ENCODE measurements around the gene FALEC. TPM values are rescaled to one million over a fixed set of nuclear protein-coding genes. Genes with fewer than 3 reads are reported as not detected.
"Not testable (repeated sequence)": the region's sequence is repeated elsewhere in the genome, so short reads cannot be mapped to it uniquely, and the experiment has no call there.

FALEC gene
- total and polyA plus RNA-seq, 2 donors from 2014 or later: not detected

- H3K9me3 ChIP-seq (ENCODE audit: control insufficient read depth in 2 of 3, insufficient read depth in 1 of 3, low read length in 3 of 3); H3K9ac ChIP-seq (ENCODE audit: low read length in 3 of 3); H3K27ac ChIP-seq (ENCODE audit: low read depth in 2 of 2, low read length in 2 of 2); DNase-seq; H3K4me3 ChIP-seq (ENCODE audit: low read length in 3 of 3); H3K4me1 ChIP-seq (ENCODE audit: control insufficient read depth in 2 of 3, insufficient read depth in 2 of 3, low read depth in 1 of 3, low read length in 3 of 3); FAIRE-seq; intact Hi-C loops (cut with DNase I); H3K27me3 ChIP-seq (ENCODE audit: control insufficient read depth, insufficient read depth, low read length): not testable (repeated sequence)
- H3K36me3 ChIP-seq (ENCODE audit: control insufficient read depth in 2 of 3, insufficient read depth in 3 of 3, low read length in 3 of 3): peaks cover 3 to 18% (median 6%) of the 10 kb centered on the region in 3 donors
Observed at GRCh38 chr1:150581962-150582361, 66.4 kb downstream of the FALEC start.

GRCh38 chr1:150582371-150582770 is 66.8 kb downstream of the FALEC start:
- Histone ChIP-seq H3K9me3 (ENCODE audit: control insufficient read depth in 2 of 3, insufficient read depth in 1 of 3, low read length in 3 of 3) (no peaks in the 10 kb centered on the region), H3K4me1 (ENCODE audit: control insufficient read depth in 2 of 3, insufficient read depth in 2 of 3, low read depth in 1 of 3, low read length in 3 of 3) (peaks cover 3 to 7% (median 6%) of the 10 kb centered on the region in 3 donors), H3K36me3 (ENCODE audit: control insufficient read depth in 2 of 3, insufficient read depth in 3 of 3, low read length in 3 of 3) (peaks cover 0 to 14% (median 4%) of the 10 kb centered on the region in 3 donors), H3K27me3 (ENCODE audit: control insufficient read depth, insufficient read depth, low read length) (no peaks in the 10 kb centered on the region), H3K9ac (ENCODE audit: low read length in 3 of 3) (no peak overlapping the region), H3K4me3 (ENCODE audit: low read length in 3 of 3) (no peak overlapping the region), H3K27ac (ENCODE audit: low read depth in 2 of 2, low read length in 2 of 2) (no peak overlapping the region)
- TF ChIP-seq, protein P1, sequence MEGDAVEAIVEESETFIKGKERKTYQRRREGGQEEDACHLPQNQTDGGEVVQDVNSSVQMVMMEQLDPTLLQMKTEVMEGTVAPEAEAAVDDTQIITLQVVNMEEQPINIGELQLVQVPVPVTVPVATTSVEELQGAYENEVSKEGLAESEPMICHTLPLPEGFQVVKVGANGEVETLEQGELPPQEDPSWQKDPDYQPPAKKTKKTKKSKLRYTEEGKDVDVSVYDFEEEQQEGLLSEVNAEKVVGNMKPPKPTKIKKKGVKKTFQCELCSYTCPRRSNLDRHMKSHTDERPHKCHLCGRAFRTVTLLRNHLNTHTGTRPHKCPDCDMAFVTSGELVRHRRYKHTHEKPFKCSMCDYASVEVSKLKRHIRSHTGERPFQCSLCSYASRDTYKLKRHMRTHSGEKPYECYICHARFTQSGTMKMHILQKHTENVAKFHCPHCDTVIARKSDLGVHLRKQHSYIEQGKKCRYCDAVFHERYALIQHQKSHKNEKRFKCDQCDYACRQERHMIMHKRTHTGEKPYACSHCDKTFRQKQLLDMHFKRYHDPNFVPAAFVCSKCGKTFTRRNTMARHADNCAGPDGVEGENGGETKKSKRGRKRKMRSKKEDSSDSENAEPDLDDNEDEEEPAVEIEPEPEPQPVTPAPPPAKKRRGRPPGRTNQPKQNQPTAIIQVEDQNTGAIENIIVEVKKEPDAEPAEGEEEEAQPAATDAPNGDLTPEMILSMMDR (IDR thresholded peaks at IDR 0.05; ENCODE audit: borderline replicate concordance, extremely low read depth, insufficient read depth): no peak
- FAIRE-seq (no peak), DNase-seq (no peak)
- intact Hi-C loops (cut with DNase I): no loop called here

Small RNA genes lying within 50 kb of the gene (microRNA-seq; reads per million reads assigned to microRNA genes)
- gene MIR4257 (not detected), gene MIR6878 (not detected)

Other genes starting within 250 kb of the FALEC start
- 147 TPM for gene APH1A, start 246.7 kb upstream of the FALEC start, total RNA-seq
- gene APH1A, start 246.7 kb upstream of the FALEC start, polyA plus RNA-seq (ENCODE audit: insufficient read depth, low read depth, low replicate concordance): 116 TPM
- gene C1orf54, start 243.0 kb upstream of the FALEC start, total RNA-seq: 17.1 TPM
- 67.2 TPM for gene C1orf54, start 243.0 kb upstream of the FALEC start, polyA plus RNA-seq (ENCODE audit: insufficient read depth, low read depth, low replicate concordance)
- gene CIART, start 233.2 kb upstream of the FALEC start, total RNA-seq: 8.8 TPM
- 9.1 TPM for gene CIART, start 233.2 kb upstream of the FALEC start, polyA plus RNA-seq (ENCODE audit: insufficient read depth, low read depth, low replicate concordance)
- 71.7 TPM for gene MRPS21, start 221.9 kb upstream of the FALEC start, total RNA-seq
- gene MRPS21, start 221.9 kb upstream of the FALEC start, polyA plus RNA-seq (ENCODE audit: insufficient read depth, low read depth, low replicate concordance): 134 TPM
- 62.3 TPM for gene PRPF3, start 194.2 kb upstream of the FALEC start, total RNA-seq
- gene PRPF3, start 194.2 kb upstream of the FALEC start, polyA plus RNA-seq (ENCODE audit: insufficient read depth, low read depth, low replicate concordance): 24.0 TPM
- gene RPRD2, start 151.6 kb upstream of the FALEC start, total RNA-seq: 40.4 TPM
- gene RPRD2, start 151.6 kb upstream of the FALEC start, polyA plus RNA-seq (ENCODE audit: insufficient read depth, low read depth, low replicate concordance): 9.1 TPM
- gene TARS2, start 28.3 kb upstream of the FALEC start, total RNA-seq: 25.6 TPM
- 20.4 TPM for gene TARS2, start 28.3 kb upstream of the FALEC start, polyA plus RNA-seq (ENCODE audit: insufficient read depth, low read depth, low replicate concordance)
- 9.2 TPM for gene ECM1, start 7.6 kb upstream of the FALEC start, total RNA-seq
- 36.4 TPM for gene ECM1, start 7.6 kb upstream of the FALEC start, polyA plus RNA-seq (ENCODE audit: insufficient read depth, low read depth, low replicate concordance)
- gene ADAMTSL4, start 33.7 kb downstream of the FALEC start, total RNA-seq: 20.0 TPM
- 6.9 TPM for gene ADAMTSL4, start 33.7 kb downstream of the FALEC start, polyA plus RNA-seq (ENCODE audit: insufficient read depth, low read depth, low replicate concordance)
- 253 TPM for gene MCL1, start 63.9 kb downstream of the FALEC start, total RNA-seq
- 79.5 TPM for gene MCL1, start 63.9 kb downstream of the FALEC start, polyA plus RNA-seq (ENCODE audit: insufficient read depth, low read depth, low replicate concordance)
- gene ENSA, start 113.9 kb downstream of the FALEC start, total RNA-seq: 193 TPM
- 172 TPM for gene ENSA, start 113.9 kb downstream of the FALEC start, polyA plus RNA-seq (ENCODE audit: insufficient read depth, low read depth, low replicate concordance)
- 36.1 TPM for gene GOLPH3L, start 181.4 kb downstream of the FALEC start, total RNA-seq
- gene GOLPH3L, start 181.4 kb downstream of the FALEC start, polyA plus RNA-seq (ENCODE audit: insufficient read depth, low read depth, low replicate concordance): 21.1 TPM
- 0.13 TPM for gene HORMAD1, start 205.1 kb downstream of the FALEC start, total RNA-seq
- gene HORMAD1, start 205.1 kb downstream of the FALEC start, polyA plus RNA-seq (ENCODE audit: insufficient read depth, low read depth, low replicate concordance): not detected

Measured in kidney (tissue), 14 donors.